GM10266 (cell line): Measurements from ENCODE around the gene GDF15.
A peak's percentile ranks its signal among the peaks of the same experiment; 100 is the strongest.

ENCODE experiments used
- DNase-seq: peaks from one replicate; pipeline ENCODE4 v3.0.0; 2012; ENCODE audit errors: extremely low spot score
- TF ChIP-seq, protein P1 (sequence below): IDR thresholded peaks from 2 replicates; pipeline ENCODE4 v1.5.1; 2012; ENCODE audit warnings: mild to moderate bottlenecking, low read depth; ENCODE audit not compliant: control insufficient read depth, insufficient read depth; ENCODE audit errors: missing control alignments

The GDF15 gene

DNA sequence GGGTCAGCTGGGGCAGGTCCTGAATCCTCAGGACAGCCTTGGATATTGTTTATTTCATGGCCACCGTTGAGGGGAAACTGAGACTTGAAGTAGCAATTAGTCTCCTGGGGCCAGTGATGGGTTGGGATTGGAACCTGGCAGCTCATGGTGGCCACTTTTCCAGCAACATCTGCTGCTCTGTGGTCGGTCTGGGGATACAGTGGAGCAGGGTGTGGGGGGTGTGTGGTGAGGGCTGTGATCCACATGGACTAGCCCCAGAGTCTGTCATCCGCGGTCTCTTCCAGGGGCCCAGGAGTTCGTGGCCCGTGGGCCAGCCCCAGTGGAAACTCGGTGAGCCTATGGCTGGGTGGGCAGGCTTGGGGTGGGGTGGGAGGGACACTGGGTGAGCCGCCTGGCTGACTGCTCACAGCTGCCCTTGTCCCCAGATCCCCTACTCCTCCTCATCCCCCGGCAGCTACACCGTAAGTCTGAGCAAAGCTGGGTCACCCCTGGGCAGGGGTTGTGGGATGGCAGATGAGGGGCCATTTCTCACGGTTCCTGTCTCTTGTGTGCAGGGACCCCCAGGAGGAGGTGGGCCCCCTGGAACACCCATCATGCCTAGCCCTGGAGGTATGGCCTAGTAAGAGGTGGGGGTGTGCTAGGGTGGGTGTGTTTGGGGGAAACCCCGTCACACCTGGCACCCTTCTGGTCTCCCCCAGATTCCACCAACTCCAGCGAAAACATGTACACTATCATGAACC lies 46.5 kb downstream of the GDF15 start:
- TF ChIP-seq, protein P1, sequence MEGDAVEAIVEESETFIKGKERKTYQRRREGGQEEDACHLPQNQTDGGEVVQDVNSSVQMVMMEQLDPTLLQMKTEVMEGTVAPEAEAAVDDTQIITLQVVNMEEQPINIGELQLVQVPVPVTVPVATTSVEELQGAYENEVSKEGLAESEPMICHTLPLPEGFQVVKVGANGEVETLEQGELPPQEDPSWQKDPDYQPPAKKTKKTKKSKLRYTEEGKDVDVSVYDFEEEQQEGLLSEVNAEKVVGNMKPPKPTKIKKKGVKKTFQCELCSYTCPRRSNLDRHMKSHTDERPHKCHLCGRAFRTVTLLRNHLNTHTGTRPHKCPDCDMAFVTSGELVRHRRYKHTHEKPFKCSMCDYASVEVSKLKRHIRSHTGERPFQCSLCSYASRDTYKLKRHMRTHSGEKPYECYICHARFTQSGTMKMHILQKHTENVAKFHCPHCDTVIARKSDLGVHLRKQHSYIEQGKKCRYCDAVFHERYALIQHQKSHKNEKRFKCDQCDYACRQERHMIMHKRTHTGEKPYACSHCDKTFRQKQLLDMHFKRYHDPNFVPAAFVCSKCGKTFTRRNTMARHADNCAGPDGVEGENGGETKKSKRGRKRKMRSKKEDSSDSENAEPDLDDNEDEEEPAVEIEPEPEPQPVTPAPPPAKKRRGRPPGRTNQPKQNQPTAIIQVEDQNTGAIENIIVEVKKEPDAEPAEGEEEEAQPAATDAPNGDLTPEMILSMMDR: no peak
- DNase-seq: no peak

DNA sequence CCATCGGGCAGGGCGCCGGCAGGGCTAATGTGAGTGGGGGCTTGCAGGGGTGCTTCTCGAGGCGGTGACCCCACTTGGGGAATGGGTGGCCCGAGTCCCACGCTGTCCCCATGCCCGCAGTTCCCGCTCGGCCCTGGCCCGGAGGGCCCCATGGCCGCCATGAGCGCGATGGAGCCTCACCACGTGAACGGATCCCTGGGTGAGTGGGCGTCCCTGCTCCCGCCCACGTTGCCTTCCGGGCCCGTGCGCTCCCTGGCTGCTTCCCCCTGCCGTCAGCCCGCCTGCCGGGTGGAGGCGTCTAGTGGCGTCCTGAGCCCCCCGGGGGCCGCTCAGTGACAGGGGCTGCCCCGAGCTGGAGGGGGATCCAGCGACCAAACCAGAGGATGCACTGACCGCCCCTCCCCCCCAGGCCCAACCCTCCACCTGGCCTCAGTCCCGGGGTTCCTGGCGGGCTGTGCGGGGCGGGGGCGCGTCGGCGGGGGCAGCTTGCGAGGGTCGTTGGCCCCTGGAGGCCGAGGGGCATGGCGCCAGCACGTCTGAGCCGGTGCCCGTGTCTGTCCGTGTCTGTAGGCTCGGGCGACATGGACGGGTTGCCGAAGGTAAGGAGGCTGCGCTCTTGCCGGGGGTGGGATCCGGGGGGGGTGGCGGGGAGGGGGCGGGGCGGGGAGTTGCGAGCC lies 47.2 kb downstream of the GDF15 start:
- TF ChIP-seq, protein P1: no peak
- DNase-seq: peak; percentile 78

DNA sequence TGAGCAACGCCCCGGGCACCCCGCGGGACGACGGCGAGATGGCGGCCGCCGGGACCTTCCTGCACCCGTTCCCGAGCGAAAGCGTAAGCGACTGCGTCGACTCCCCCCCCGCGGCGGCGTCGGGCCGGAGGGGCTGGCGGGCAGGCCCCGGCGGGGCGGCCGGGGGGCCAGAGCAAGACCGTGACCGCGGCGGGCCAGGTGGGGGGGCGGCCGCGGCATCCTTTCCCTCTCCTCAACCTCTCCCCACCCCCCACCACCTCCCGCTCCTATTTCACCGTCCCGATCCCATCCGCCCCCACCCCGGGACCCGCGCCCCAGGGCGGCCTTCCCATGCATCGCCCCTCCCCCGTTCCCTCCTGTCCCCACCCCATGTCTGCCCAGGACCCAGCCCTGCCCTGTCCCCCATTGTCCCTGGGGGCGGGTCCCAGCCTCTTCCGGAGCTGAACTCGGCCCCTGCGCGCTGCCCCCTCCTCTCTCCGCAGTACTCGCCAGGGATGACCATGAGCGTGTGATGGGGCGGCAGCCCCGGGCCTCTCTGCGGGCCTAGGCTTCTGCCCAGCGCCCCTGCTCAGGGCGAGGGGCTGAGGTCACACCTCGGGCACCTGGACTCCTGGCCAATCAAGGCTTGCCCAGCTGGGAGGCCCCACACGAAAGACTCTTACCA lies 47.9 kb downstream of the GDF15 start:
- DNase-seq: no peak
- TF ChIP-seq, protein P1: no peak

DNA sequence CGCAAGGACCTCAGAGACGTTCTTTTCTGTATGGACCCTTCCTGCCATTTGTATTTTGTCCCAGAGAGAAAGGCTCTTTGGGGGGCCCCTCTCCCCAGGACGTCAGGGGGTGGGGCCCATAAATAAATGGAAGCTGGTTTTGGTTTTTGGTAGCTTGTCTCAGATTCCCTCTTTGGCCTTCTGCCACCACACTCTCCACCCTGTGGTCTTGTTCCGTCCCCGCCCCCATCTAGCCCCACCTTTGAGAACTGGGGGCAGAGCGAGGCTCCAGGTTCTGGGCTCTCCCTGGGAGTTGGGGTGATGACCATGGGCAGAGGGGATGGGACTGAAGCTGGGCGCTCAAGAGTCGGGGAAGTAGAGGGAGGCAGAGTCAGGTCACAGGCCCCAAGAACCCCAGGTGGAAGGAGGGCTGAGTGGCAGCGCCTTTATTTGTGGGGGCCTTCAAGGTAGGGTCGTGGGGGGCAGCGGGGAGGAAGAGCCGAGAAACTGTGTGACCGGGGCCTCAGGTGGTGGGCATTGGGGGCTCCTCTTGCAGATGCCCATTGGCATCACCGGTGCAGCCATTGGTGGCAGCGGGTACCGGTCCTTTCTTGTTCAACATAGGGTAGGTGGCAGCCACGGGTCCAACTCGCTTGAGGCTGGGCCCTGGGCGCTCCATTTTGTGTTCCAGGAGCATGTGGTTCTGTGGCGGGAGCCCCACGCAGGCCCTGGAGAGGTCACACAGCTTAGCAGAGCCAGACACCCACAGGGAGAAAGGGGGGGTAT lies 48.6 kb downstream of the GDF15 start:
- TF ChIP-seq, protein P1: no peak
- no peak for DNase-seq

DNA sequence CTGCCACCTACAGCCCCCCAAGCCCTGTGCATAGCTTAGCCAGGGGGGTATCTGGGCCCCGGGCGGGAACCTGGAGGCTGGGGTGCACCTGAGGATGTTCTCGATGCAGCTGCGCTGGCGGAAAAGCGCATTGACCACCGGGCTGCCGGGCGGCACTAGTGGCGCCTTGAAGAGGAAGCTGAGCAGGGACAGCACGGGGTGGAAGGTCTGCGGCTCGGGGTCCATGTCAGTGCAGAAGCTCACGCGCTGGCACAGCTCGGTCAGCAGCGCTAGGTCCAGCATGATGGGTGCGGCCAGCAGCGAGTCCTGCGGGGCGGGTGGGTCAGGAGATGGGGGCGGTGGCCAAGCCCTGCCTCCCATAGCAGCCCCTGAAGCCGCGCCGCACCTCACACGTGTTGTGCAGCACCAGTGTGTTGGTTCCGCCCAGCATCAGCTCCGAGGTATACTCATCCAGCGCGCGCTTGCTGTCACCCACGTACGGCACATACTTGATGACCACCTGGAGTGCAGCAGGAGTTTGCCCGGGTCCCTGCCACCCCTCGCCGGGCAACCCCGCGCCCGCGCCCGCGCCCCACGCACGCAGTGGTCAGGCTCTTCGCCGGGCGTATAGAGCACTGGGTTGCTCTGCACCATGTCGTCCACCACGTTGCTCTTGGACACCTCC lies 49.4 kb downstream of the GDF15 start:
- TF ChIP-seq, protein P1: no peak
- DNase-seq: no peak

DNA sequence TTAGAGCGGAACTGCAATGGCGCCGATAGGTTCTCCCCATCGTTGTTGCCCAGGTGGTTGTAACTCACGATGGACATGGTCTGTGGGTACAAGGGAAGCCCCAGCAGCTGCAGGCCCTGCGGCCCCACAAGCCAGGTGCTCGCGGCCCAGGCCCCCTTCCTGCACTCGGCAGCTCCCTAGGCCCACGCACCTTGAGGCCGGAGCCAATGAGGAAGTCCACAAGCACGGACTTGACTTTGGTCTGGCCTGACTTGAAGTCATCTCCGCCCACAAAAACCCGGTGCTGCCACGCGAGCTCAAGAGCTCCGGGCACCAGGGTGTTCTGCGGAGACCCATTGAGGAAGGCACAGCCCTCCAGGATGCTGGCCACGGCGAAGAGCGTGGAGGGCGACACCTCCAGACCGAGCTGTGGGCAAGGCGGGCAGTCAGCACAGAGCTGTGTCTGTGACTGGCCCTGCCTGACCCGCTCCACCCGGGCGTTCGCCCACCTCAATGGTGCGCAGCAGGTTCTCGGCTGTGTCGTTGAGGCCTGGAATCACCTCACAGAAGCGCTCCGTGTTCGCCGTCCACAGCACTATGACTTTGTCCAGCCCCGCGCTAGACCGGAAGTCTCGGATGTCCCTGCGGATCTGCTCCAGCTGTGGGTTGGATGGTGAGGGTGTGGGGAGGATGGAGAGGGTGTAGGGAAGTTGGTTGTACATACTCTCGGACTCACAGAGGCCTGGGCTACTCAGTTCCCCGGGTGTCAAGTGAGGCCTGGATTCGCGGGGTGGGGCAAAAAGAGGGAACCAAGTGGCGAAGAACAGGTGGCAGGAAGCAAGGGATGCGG lies 50.1 kb downstream of the GDF15 start:
- TF ChIP-seq, protein P1: no peak
- DNase-seq: no peak
